H9 (cell line): Measurements from ENCODE around the gene WRAP73. TPM values are rescaled to one million over a fixed set of nuclear protein-coding genes. Genes with fewer than 3 reads are reported as not detected.

Experiments
- DNase-seq: peaks from one replicate; pipeline ENCODE4 v3.0.0-alpha.2; 2017
- H2AFZ ChIP-seq: one replicate; pipeline ENCODE4 v1.6.1; 2013; ENCODE audit warnings: mild to moderate bottlenecking, low read length, control low read depth, moderate library complexity
- H2AK5ac ChIP-seq: 2 replicates; pipeline ENCODE4 v1.6.1; 2013; ENCODE audit warnings: low read length, control low read depth, mixed read lengths; ENCODE audit not compliant: insufficient read length
- H2BK120ac ChIP-seq: one replicate; pipeline ENCODE4 v1.6.1; 2013; ENCODE audit warnings: low read depth, mild to moderate bottlenecking, low read length, control low read depth, inconsistent platforms; ENCODE audit not compliant: poor library complexity, severe bottlenecking
- H2BK12ac ChIP-seq: 2 replicates; pipeline ENCODE4 v1.6.1; 2013; ENCODE audit warnings: low read length, control low read depth, mixed read lengths, low read depth; ENCODE audit not compliant: insufficient read length
- H2BK15ac ChIP-seq: 2 replicates; pipeline ENCODE4 v1.6.1; 2013; ENCODE audit warnings: low read depth, low read length, control low read depth
- H2BK20ac ChIP-seq: one replicate; pipeline ENCODE4 v1.6.1; 2013; ENCODE audit warnings: low read depth, mild to moderate bottlenecking, low read length, control low read depth, inconsistent platforms; ENCODE audit not compliant: poor library complexity, severe bottlenecking
- H2BK5ac ChIP-seq: 2 replicates; pipeline ENCODE4 v1.6.1; 2013; ENCODE audit warnings: low read length, control low read depth, mixed read lengths; ENCODE audit not compliant: insufficient read length
- H3K14ac ChIP-seq: 2 replicates; pipeline ENCODE4 v1.6.1; 2013; ENCODE audit warnings: low read length, control low read depth; ENCODE audit not compliant: insufficient read depth
- H3K18ac ChIP-seq: 2 replicates; pipeline ENCODE4 v1.6.1; 2013; ENCODE audit warnings: low read depth, mild to moderate bottlenecking, mixed read lengths, low read length, control low read depth; ENCODE audit not compliant: insufficient read length
- H3K23ac ChIP-seq: 2 replicates; pipeline ENCODE4 v1.6.1; 2013; ENCODE audit warnings: low read length, control low read depth, mixed read lengths, low read depth; ENCODE audit not compliant: insufficient read length
- H3K23me2 ChIP-seq: 2 replicates; pipeline ENCODE4 v1.6.1; 2013; ENCODE audit warnings: low read depth, mild to moderate bottlenecking, mixed read lengths, low read length, control low read depth; ENCODE audit not compliant: insufficient read length, poor library complexity, severe bottlenecking
- H3K27ac ChIP-seq: 2 replicates; pipeline ENCODE4 v1.5.1; 2013; ENCODE audit warnings: low read length, control low read depth, mixed read lengths, low read depth; ENCODE audit not compliant: insufficient read length
- H3K27me3 ChIP-seq: 2 replicates; pipeline ENCODE4 v1.6.1; 2013; ENCODE audit warnings: low read length, control low read depth, inconsistent platforms; ENCODE audit not compliant: insufficient read depth
- H3K4ac ChIP-seq: 2 replicates; pipeline ENCODE4 v1.6.1; 2013; ENCODE audit warnings: low read depth, mild to moderate bottlenecking, control low read depth, inconsistent platforms, low read length, moderate library complexity
- H3K4me1 ChIP-seq: 2 replicates; pipeline ENCODE4 v1.6.1; 2013; ENCODE audit warnings: low read length, control low read depth, inconsistent platforms; ENCODE audit not compliant: insufficient read depth
- H3K4me2 ChIP-seq: 2 replicates; pipeline ENCODE4 v1.6.1; 2013; ENCODE audit warnings: low read length, control low read depth, mixed read lengths; ENCODE audit not compliant: insufficient read length, insufficient read depth
- H3K56ac ChIP-seq: 2 replicates; pipeline ENCODE4 v1.6.1; 2013; ENCODE audit warnings: low read depth, mild to moderate bottlenecking, mixed read lengths, low read length, control low read depth; ENCODE audit not compliant: insufficient read length
- H3K79me1 ChIP-seq: 2 replicates; pipeline ENCODE4 v1.6.1; 2013; ENCODE audit warnings: low read depth, mild to moderate bottlenecking, moderate library complexity, low read length, control low read depth, inconsistent platforms; ENCODE audit not compliant: insufficient read depth, poor library complexity, severe bottlenecking
- H3K79me2 ChIP-seq: 2 replicates; pipeline ENCODE4 v1.6.1; 2013; ENCODE audit warnings: low read length, control low read depth, inconsistent platforms; ENCODE audit not compliant: insufficient read depth
- H3K9ac ChIP-seq: 2 replicates; pipeline ENCODE4 v1.6.1; 2013; ENCODE audit warnings: low read length, control low read depth, mixed read lengths; ENCODE audit not compliant: insufficient read length; ENCODE audit errors: extremely low read depth
- H3K9me3 ChIP-seq: one replicate; pipeline ENCODE4 v1.6.1; 2013; ENCODE audit warnings: low read depth, low read length, inconsistent platforms; ENCODE audit not compliant: control insufficient read depth
- H3T11ph ChIP-seq: one replicate; pipeline ENCODE4 v1.6.1; 2013; ENCODE audit warnings: mild to moderate bottlenecking, low read length, control low read depth, inconsistent platforms
- H4K20me1 ChIP-seq: one replicate; pipeline ENCODE4 v1.6.1; 2013; ENCODE audit not compliant: control insufficient read depth, insufficient read length, insufficient read depth
- H4K5ac ChIP-seq: 2 replicates; pipeline ENCODE4 v1.6.1; 2013; ENCODE audit warnings: low read depth, mild to moderate bottlenecking, mixed read lengths, low read length, control low read depth; ENCODE audit not compliant: insufficient read length
- H4K8ac ChIP-seq: replicated peaks from 2 replicates; pipeline ENCODE4 v1.6.1; 2013; ENCODE audit warnings: low read length, control low read depth, mixed read lengths, low read depth; ENCODE audit not compliant: insufficient read length
- H4K91ac ChIP-seq: 2 replicates; pipeline ENCODE4 v1.6.1; 2013; ENCODE audit warnings: low read depth, mild to moderate bottlenecking, moderate library complexity, mixed read lengths, low read length, control low read depth; ENCODE audit not compliant: insufficient read length
- H3K27ac Mint-ChIP-seq, 3 experiments: 2 replicates in 2 of 3; 3 replicates in 1 of 3; pipeline ENCODE4 v1.8.0; 2020 to 2021; ENCODE audit warnings: mixed read lengths in 3 of 3, mild to moderate bottlenecking in 1 of 3, moderate library complexity in 1 of 3
- H3K27me3 Mint-ChIP-seq: 2 replicates; pipeline ENCODE4 v1.8.0; 2021; ENCODE audit warnings: low read depth, mild to moderate bottlenecking, moderate library complexity, mixed read lengths
- H3K36me3 Mint-ChIP-seq, 3 experiments: 2 replicates in 2 of 3; 3 replicates in 1 of 3; pipeline ENCODE4 v1.8.0; 2020 to 2021; ENCODE audit warnings: low read depth in 3 of 3, mixed read lengths in 3 of 3; ENCODE audit not compliant: insufficient read depth in 1 of 3
- H3K4me1 Mint-ChIP-seq, 2 experiments: 2 replicates each; pipeline ENCODE4 v1.8.0; 2020; ENCODE audit warnings: mixed read lengths in 2 of 2
- H3K4me3 Mint-ChIP-seq, 2 experiments: 2 replicates in 1 of 2; 3 replicates in 1 of 2; pipeline ENCODE4 v1.8.0; 2020 to 2021; ENCODE audit warnings: mild to moderate bottlenecking in 2 of 2, mixed read lengths in 2 of 2, moderate library complexity in 1 of 2
- H3K9me3 Mint-ChIP-seq, 2 experiments: 2 replicates in 1 of 2; 3 replicates in 1 of 2; pipeline ENCODE4 v1.8.0; 2020; ENCODE audit warnings: mild to moderate bottlenecking in 2 of 2, mixed read lengths in 2 of 2, moderate library complexity in 1 of 2
- WGBS: extraction: QIAGEN DNeasy Blood & Tissue Kit; methylation state at CpG from one replicate; pipeline ENCODE4 v1.1.7; 2013; ENCODE audit warnings: missing lambda C conversion rate, low lambda C conversion rate, mixed read lengths; ENCODE audit not compliant: insufficient read length; ENCODE audit errors: extremely low coverage; 5-methylcytosine and 5-hydroxymethylcytosine counted together
- total RNA-seq: library from RNA; stranded (reverse); gene quantifications from 2 replicates; pipeline ENCODE4 v1.2.1, GENCODE V29; 2021
- TF ChIP-seq, protein P1 (sequence below): fragments of 200-600 bp; sonication (generic); conservative IDR thresholded peaks from 3 replicates; pipeline ENCODE4 v1.8.0; 2021; ENCODE audit warnings: antibody characterized with exemption, mild to moderate bottlenecking

WRAP73 gene
- total RNA-seq, 1 experiment from 2014 or later = 28.4 TPM

DNA sequence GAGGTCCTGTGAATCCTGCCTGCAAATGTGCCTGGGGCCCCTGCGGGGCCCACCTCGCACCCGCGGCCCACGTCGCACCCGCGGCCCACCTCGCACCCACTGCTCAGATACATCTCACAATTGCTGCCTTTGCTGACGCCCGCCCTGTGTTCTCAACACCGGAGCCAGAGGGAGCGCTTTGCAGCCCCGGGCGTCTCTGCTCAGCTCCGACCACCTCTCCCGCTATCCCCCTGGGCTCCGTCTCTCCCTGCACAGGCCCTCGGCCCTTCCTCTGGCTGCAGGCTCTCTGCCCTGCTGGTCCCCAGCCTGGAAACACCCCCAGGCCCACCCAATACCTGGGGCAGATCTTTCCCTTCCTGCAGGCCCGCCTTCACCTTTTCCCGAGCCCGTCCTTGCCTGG lies 47.2 kb upstream of the WRAP73 start:
- no peak for DNase-seq
- H3K27me3 ChIP-seq = no peaks in the 10 kb centered on the region; the same call in 1 of the 2 replicates
- H3K79me2 ChIP-seq = no peaks in the 10 kb centered on the region
- no peak overlapping the region for H4K5ac ChIP-seq
- no peaks in the 10 kb centered on the region for H4K20me1 ChIP-seq
- no peak overlapping the region for H2BK12ac ChIP-seq
- no peak overlapping the region for H3K23ac ChIP-seq
- Mint-ChIP-seq H3K36me3 (peaks cover 0 to 2% (median 1%) of the 10 kb centered on the region in 3 experiments; a peak in 2 of 7 replicates), H3K9me3 (peaks cover 2 to 4% of the 10 kb centered on the region in 2 experiments; a peak in 4 of 5 replicates), H3K4me1 (peaks cover 4 to 26% of the 10 kb centered on the region in 2 experiments), H3K4me3 (no peak overlapping the region), H3K27me3 (peaks cover 38% of the 10 kb centered on the region), H3K27ac (0 out of 7 replicates have a peak overlapping the region, but pooled peaks of 1 of the 3 experiments have one; percentile 16)
- H3K23me2 ChIP-seq = no peaks in the 10 kb centered on the region
- H3K56ac ChIP-seq = no peak overlapping the region
- no peak overlapping the region for H3K27ac ChIP-seq
- H3K18ac ChIP-seq = no peak overlapping the region
- H3K4me1 ChIP-seq = no peaks in the 10 kb centered on the region
- H2BK15ac ChIP-seq = no peak overlapping the region
- H3T11ph ChIP-seq = no peak overlapping the region
- H4K91ac ChIP-seq = no peak overlapping the region
- H2BK20ac ChIP-seq = no peak overlapping the region
- H2BK120ac ChIP-seq = no peak overlapping the region
- no peak overlapping the region for H3K4ac ChIP-seq
- TF ChIP-seq, protein P1, sequence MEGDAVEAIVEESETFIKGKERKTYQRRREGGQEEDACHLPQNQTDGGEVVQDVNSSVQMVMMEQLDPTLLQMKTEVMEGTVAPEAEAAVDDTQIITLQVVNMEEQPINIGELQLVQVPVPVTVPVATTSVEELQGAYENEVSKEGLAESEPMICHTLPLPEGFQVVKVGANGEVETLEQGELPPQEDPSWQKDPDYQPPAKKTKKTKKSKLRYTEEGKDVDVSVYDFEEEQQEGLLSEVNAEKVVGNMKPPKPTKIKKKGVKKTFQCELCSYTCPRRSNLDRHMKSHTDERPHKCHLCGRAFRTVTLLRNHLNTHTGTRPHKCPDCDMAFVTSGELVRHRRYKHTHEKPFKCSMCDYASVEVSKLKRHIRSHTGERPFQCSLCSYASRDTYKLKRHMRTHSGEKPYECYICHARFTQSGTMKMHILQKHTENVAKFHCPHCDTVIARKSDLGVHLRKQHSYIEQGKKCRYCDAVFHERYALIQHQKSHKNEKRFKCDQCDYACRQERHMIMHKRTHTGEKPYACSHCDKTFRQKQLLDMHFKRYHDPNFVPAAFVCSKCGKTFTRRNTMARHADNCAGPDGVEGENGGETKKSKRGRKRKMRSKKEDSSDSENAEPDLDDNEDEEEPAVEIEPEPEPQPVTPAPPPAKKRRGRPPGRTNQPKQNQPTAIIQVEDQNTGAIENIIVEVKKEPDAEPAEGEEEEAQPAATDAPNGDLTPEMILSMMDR = no peak
- H4K8ac ChIP-seq = no peak overlapping the region
- WGBS = no CpG with 5 or more reads among the region's 22 CpGs
- H3K79me1 ChIP-seq = no peaks in the 10 kb centered on the region
- no peaks in the 10 kb centered on the region for H3K9me3 ChIP-seq
- H2BK5ac ChIP-seq = no peak overlapping the region
- H3K9ac ChIP-seq = no peak overlapping the region
- no peak overlapping the region for H2AK5ac ChIP-seq
- no peak overlapping the region for H3K4me2 ChIP-seq
- no peak overlapping the region for H2AFZ ChIP-seq
- no peak overlapping the region for H3K14ac ChIP-seq
